OCI-LY7 (cell line): ENCODE measurements around the gene BSDC1. TPM values are rescaled to one million over a fixed set of nuclear protein-coding genes. Genes with fewer than 3 reads are reported as not detected.
A peak's percentile ranks its signal among the peaks of the same experiment; 100 is the strongest.

Source experiments
- BruUV-seq: library from RNA; stranded (reverse); fragments of 400-500 nt; replicated peaks from 2 replicates; lab custom pipeline; 2021; lab: Mats Ljungman, UMichigan
- CTCF ChIA-PET: fragments of 300-600 bp; sonication (Branson Sonifier 250); formaldehyde crosslinking; loops from one replicate; lab custom pipeline; 2022; ENCODE audit warnings: antibody characterized with exemption; ENCODE audit not compliant: unreplicated experiment; lab: Charles Lee
- POLR2A ChIA-PET: fragments of 300-600 bp; sonication (Branson Sonifier 250); formaldehyde crosslinking; loops from one replicate; lab custom pipeline; 2022; ENCODE audit warnings: antibody characterized with exemption; lab: Charles Lee
- DNase-seq: peaks from one replicate; pipeline ENCODE4 v3.0.0-alpha.2; 2015; ENCODE audit warnings: low spot score
- H2AFZ ChIP-seq: fragments of 200-600 bp; sonication (generic), shearing (Covaris generic); 2 replicates; pipeline ENCODE4 v1.6.1; 2014; ENCODE audit warnings: mild to moderate bottlenecking, antibody characterized with exemption, low read length, moderate library complexity
- H3K27ac ChIP-seq: fragments of 200-600 bp; sonication (generic); 2 replicates; pipeline ENCODE4 v1.5.1; 2014; ENCODE audit warnings: mixed run types, low read depth, mild to moderate bottlenecking, moderate library complexity, low read length, inconsistent platforms; ENCODE audit not compliant: poor library complexity, severe bottlenecking
- H3K36me3 ChIP-seq: fragments of 200-600 bp; sonication (generic); 2 replicates; pipeline ENCODE4 v1.6.1; 2014; ENCODE audit warnings: mild to moderate bottlenecking, antibody characterized with exemption, low read length, moderate library complexity, mixed read lengths; ENCODE audit not compliant: insufficient read depth
- H3K4me1 ChIP-seq: fragments of 200-600 bp; sonication (generic); 2 replicates; pipeline ENCODE4 v1.5.1; 2014; ENCODE audit warnings: mild to moderate bottlenecking, low read length; ENCODE audit not compliant: insufficient read depth, poor library complexity, severe bottlenecking
- H3K4me2 ChIP-seq: fragments of 200-600 bp; sonication (generic); 2 replicates; pipeline ENCODE4 v1.6.1; 2014; ENCODE audit warnings: mild to moderate bottlenecking, low read length
- H3K4me3 ChIP-seq: fragments of 200-600 bp; sonication (generic); 2 replicates; pipeline ENCODE4 v1.5.1; 2014; ENCODE audit warnings: mild to moderate bottlenecking, low read depth, low read length; ENCODE audit not compliant: poor library complexity, severe bottlenecking
- H3K79me2 ChIP-seq: fragments of 200-600 bp; sonication (generic); 2 replicates; pipeline ENCODE4 v1.6.1; 2016; ENCODE audit warnings: low read depth, mild to moderate bottlenecking, low read length, moderate library complexity, mixed read lengths; ENCODE audit not compliant: insufficient read depth
- H3K9me2 ChIP-seq: fragments of 200-600 bp; sonication (generic); 2 replicates; pipeline ENCODE4 v1.6.1; 2016; ENCODE audit warnings: mild to moderate bottlenecking, low read length, mixed read lengths; ENCODE audit not compliant: insufficient read depth
- H3K9me3 ChIP-seq: fragments of 200-600 bp; sonication (generic); 2 replicates; pipeline ENCODE4 v1.6.1; 2014; ENCODE audit warnings: mild to moderate bottlenecking, mixed run types, low read length, mixed read lengths
- H4K20me1 ChIP-seq: fragments of 200-600 bp; sonication (generic); 2 replicates; pipeline ENCODE4 v1.6.1; 2014; ENCODE audit warnings: mild to moderate bottlenecking, antibody characterized with exemption, low read length, moderate library complexity, mixed read lengths; ENCODE audit not compliant: insufficient read depth
- CTCF ChIP-seq: fragments of 200-600 bp; sonication (generic); conservative IDR thresholded peaks from 2 replicates; pipeline ENCODE4 v1.5.1; 2014; ENCODE audit warnings: mild to moderate bottlenecking, antibody characterized with exemption, low read length, moderate library complexity, mixed read lengths
- EZH2phosphoT487 ChIP-seq: fragments of 200-600 bp; sonication (generic); IDR thresholded peaks from 2 replicates; pipeline ENCODE4 v1.6.1; 2018; ENCODE audit warnings: low read depth, borderline replicate concordance, mild to moderate bottlenecking, mixed run types, antibody characterized with exemption, low read length, moderate library complexity, mixed read lengths
- intact Hi-C: fragments of 100-400 bp; cut with micrococcal nuclease; formaldehyde crosslinking; loops from one replicate; pipeline ENCODE4 v1.10.0; 2022; ENCODE audit not compliant: unreplicated experiment
- total RNA-seq, 2 experiments: library from RNA; depleted of rRNA in 1 of 2; stranded (reverse); fragments of >200 nt in 1 of 2; shearing (Covaris generic) in 1 of 2; gene quantifications; 2 replicates each; pipeline ENCODE4 v1.2.3, GENCODE V29; 2014 to 2022

Gene BSDC1
- total RNA-seq, 2 experiments from 2014 or later: 29.6 to 41.8 TPM

- POLR2A ChIA-PET: interaction anchor here (1.1 to 1.6 kb wide), 4 partner anchors 16 to 179 kb away, joined by 3 to 7 read pairs (median 4); no protein-coding TSS in a partner anchor
- TSS peak; percentile 87 for BruUV-seq
- Histone ChIP-seq H3K36me3 (peaks cover 3% of the 10 kb centered on the region; the same call in 1 of the 2 replicates), H3K79me2 (peaks cover 8% of the 10 kb centered on the region; the same call in 1 of the 2 replicates), H3K27ac (no peak overlapping the region), H3K4me2 (peak overlapping the region; percentile 79), H3K9me2 (no peaks in the 10 kb centered on the region), H3K4me3 (peak overlapping the region; percentile 84), H2AFZ (peak overlapping the region; percentile 88), H4K20me1 (no peaks in the 10 kb centered on the region), H3K9me3 (no peaks in the 10 kb centered on the region), H3K4me1 (peaks cover 14% of the 10 kb centered on the region)
- DNase-seq: no peak
- CTCF ChIA-PET: interaction anchor here (0.6 to 0.9 kb wide), 2 partner anchors 13 to 19 kb away, joined by 3 read pairs; no protein-coding TSS in a partner anchor
- TF ChIP-seq EZH2phosphoT487: no peak
- no peak for TF ChIP-seq CTCF
- intact Hi-C loops: no loop called here
Observed at GRCh38 chr1:32394890-32395432, 720 bp upstream of the BSDC1 start.

GRCh38 chr1:32393832-32394140 is 455 bp downstream of the BSDC1 start:
- Histone ChIP-seq H3K4me3 (peak overlapping the region; percentile 84), H3K9me3 (no peaks in the 10 kb centered on the region), H2AFZ (peak overlapping the region; percentile 45; the same call in 1 of the 2 replicates), H3K79me2 (peaks cover 8% of the 10 kb centered on the region; the same call in 1 of the 2 replicates), H3K4me1 (peaks cover 14% of the 10 kb centered on the region), H3K27ac (no peak overlapping the region), H4K20me1 (no peaks in the 10 kb centered on the region), H3K36me3 (peaks cover 9% of the 10 kb centered on the region; the same call in 1 of the 2 replicates), H3K9me2 (no peaks in the 10 kb centered on the region), H3K4me2 (peak overlapping the region; percentile 93)
- POLR2A ChIA-PET: interaction anchor here (1.3 to 1.6 kb wide), 3 partner anchors 17 to 34 kb away, joined by 3 to 7 read pairs (median 4); no protein-coding TSS in a partner anchor
- TF ChIP-seq EZH2phosphoT487 (no peak), CTCF (no peak)
- CTCF ChIA-PET: interaction anchor here (0.9 kb wide), 1 partner anchor 145 kb away, joined by 3 read pairs; no protein-coding TSS in a partner anchor
- DNase-seq: peak; percentile 29
- intact Hi-C loops: no loop called here
- BruUV-seq: no TSS peak

GRCh38 chr1:32393136-32393535 is 1.1 kb downstream of the BSDC1 start:
- TF ChIP-seq CTCF: no peak
- TF ChIP-seq EZH2phosphoT487: no peak
- BruUV-seq: no TSS peak

More at GRCh38 chr1:32393136-32393535, 1.1 kb downstream of the BSDC1 start:
- H3K36me3 ChIP-seq: peaks cover 9% of the 10 kb centered on the region; the same call in 1 of the 2 replicates
- CTCF ChIA-PET: no interaction called here
- no peak overlapping the region for H2AFZ ChIP-seq
- peaks cover 8% of the 10 kb centered on the region; the same call in 1 of the 2 replicates for H3K79me2 ChIP-seq
- no peaks in the 10 kb centered on the region for H3K9me3 ChIP-seq
- intact Hi-C loops: no loop called here
- H3K4me3 ChIP-seq: peak overlapping the region; percentile 84
- no peak for DNase-seq
- H3K4me1 ChIP-seq: peaks cover 14% of the 10 kb centered on the region
- H4K20me1 ChIP-seq: no peaks in the 10 kb centered on the region
- H3K27ac ChIP-seq: no peak overlapping the region
- peak overlapping the region; percentile 93 for H3K4me2 ChIP-seq
- no peaks in the 10 kb centered on the region for H3K9me2 ChIP-seq
- POLR2A ChIA-PET: interaction anchor here (0.6 kb wide), 1 partner anchor 10 kb away, joined by 3 read pairs; no protein-coding TSS in a partner anchor
